HUES64 (cell line): ENCODE results near the gene KRTAP9-7.

Experiments
- H3K27ac ChIP-seq: 2 replicates; pipeline ENCODE4 v1.7.0; 2013; ENCODE audit warnings: low read depth, low read length, inconsistent platforms
- H3K27me3 ChIP-seq: 2 replicates; pipeline ENCODE4 v1.6.1; 2013; ENCODE audit warnings: mild to moderate bottlenecking, low read length; ENCODE audit not compliant: insufficient read depth
- H3K36me3 ChIP-seq: 2 replicates; pipeline ENCODE4 v1.6.1; 2013; ENCODE audit warnings: mild to moderate bottlenecking, low read length; ENCODE audit not compliant: insufficient read depth
- H3K4me1 ChIP-seq: 2 replicates; pipeline ENCODE4 v1.6.1; 2013; ENCODE audit warnings: mild to moderate bottlenecking, low read length, moderate library complexity; ENCODE audit not compliant: insufficient read depth
- H3K4me3 ChIP-seq: 2 replicates; pipeline ENCODE4 v1.5.1; 2013; ENCODE audit warnings: mild to moderate bottlenecking, low read length, moderate library complexity
- H3K9ac ChIP-seq: 2 replicates; pipeline ENCODE4 v1.6.1; 2013; ENCODE audit warnings: mild to moderate bottlenecking, low read depth, low read length
- H3K9me3 ChIP-seq: 2 replicates; pipeline ENCODE4 v1.6.1; 2013; ENCODE audit warnings: low read depth, low read length; ENCODE audit not compliant: insufficient read depth
- WGBS: fragments of 150-250, 120-280 bp; methylation state at CpG from one replicate; pipeline ENCODE4 v1.1.7; 2013; ENCODE audit warnings: missing lambda C conversion rate; 5-methylcytosine and 5-hydroxymethylcytosine counted together

KRTAP9-7 gene

GRCh38 chr17:41324180-41325075 is 48.9 kb downstream of the KRTAP9-7 start:
- no peak overlapping the region for H3K4me3 ChIP-seq
- WGBS, result 74% methylated on average over 16 of the region's 16 CpGs
- peaks cover under 1% of the 10 kb centered on the region; the same call in 1 of the 2 replicates for H3K9me3 ChIP-seq
- no peaks in the 10 kb centered on the region for H3K27me3 ChIP-seq
- H3K9ac ChIP-seq, result no peak overlapping the region
- H3K36me3 ChIP-seq, result no peaks in the 10 kb centered on the region
- no peaks in the 10 kb centered on the region for H3K4me1 ChIP-seq
- no peak overlapping the region for H3K27ac ChIP-seq

GRCh38 chr17:41325126-41325525 is 49.6 kb downstream of the KRTAP9-7 start:
- H3K27ac ChIP-seq, result no peak overlapping the region
- H3K27me3 ChIP-seq, result no peaks in the 10 kb centered on the region
- WGBS, result 90% methylated on average over 10 of the region's 10 CpGs
- H3K4me3 ChIP-seq, result no peak overlapping the region
- H3K9me3 ChIP-seq, result no peaks in the 10 kb centered on the region
- no peaks in the 10 kb centered on the region for H3K36me3 ChIP-seq
- H3K4me1 ChIP-seq, result no peaks in the 10 kb centered on the region
- no peak overlapping the region for H3K9ac ChIP-seq

- no peaks in the 10 kb centered on the region for H3K27me3 ChIP-seq
Observed at GRCh38 chr17:41325611-41326010, 50.1 kb downstream of the KRTAP9-7 start.

More at GRCh38 chr17:41325611-41326010, 50.1 kb downstream of the KRTAP9-7 start:
- no peak overlapping the region for H3K4me3 ChIP-seq
- H3K36me3 ChIP-seq, result no peaks in the 10 kb centered on the region
- H3K27ac ChIP-seq, result no peak overlapping the region
- no peaks in the 10 kb centered on the region for H3K9me3 ChIP-seq
- no peaks in the 10 kb centered on the region for H3K4me1 ChIP-seq
- WGBS, result 87% methylated on average over 6 of the region's 6 CpGs
- no peak overlapping the region for H3K9ac ChIP-seq
